Erythroblast (primary cell): ENCODE data around the gene SCFD2.

ENCODE experiments used
- GATA1 ChIP-seq: IDR thresholded peaks from 2 replicates; pipeline ENCODE4 v1.6.1; 2011; ENCODE audit warnings: low read depth, mild to moderate bottlenecking, control low read depth, low read length, moderate library complexity
- POLR2A ChIP-seq: IDR thresholded peaks from 2 replicates; pipeline ENCODE4 v1.6.1; 2011; ENCODE audit warnings: mild to moderate bottlenecking, low read length

- TF ChIP-seq POLR2A (no peak), GATA1 (no peak)
Observed at GRCh38 chr4:52907510-52907909, 458.4 kb downstream of the SCFD2 start.
